Kidney tubule cell (primary cell): ENCODE results near the gene TRIM14.
"Not testable (repeated sequence)": the region's sequence is repeated elsewhere in the genome, so short reads cannot be mapped to it uniquely, and the experiment has no call there.

Experiments
- DNase-seq: peaks from one replicate; pipeline ENCODE4 v3.0.0-alpha.2; 2018; ENCODE audit warnings: low spot score

The TRIM14 gene

GRCh38 chr9:98108531-98109031 lies 10.4 kb downstream of the TRIM14 start:
- no peak for DNase-seq

- DNase-seq, result no peak
Measured at GRCh38 chr9:98107926-98108325, 11.1 kb downstream of the TRIM14 start.

- no peak for DNase-seq
Measured at GRCh38 chr9:98105006-98105405, 14.0 kb downstream of the TRIM14 start.

- no peak for DNase-seq
Measured at GRCh38 chr9:98104445-98104881, 14.6 kb downstream of the TRIM14 start.

- no peak for DNase-seq
Measured at GRCh38 chr9:98101868-98102273, 17.2 kb downstream of the TRIM14 start.

- DNase-seq, result no peak
Measured at GRCh38 chr9:98101416-98101815, 17.6 kb downstream of the TRIM14 start.

GRCh38 chr9:98100456-98100855 lies 18.6 kb downstream of the TRIM14 start:
- DNase-seq, result no peak

- no peak for DNase-seq
Measured at GRCh38 chr9:98099898-98100297, 19.1 kb downstream of the TRIM14 start.

GRCh38 chr9:98099346-98099745 lies 19.7 kb downstream of the TRIM14 start:
- no peak for DNase-seq

GRCh38 chr9:98097836-98098235 lies 21.2 kb downstream of the TRIM14 start:
- peak; percentile 28 for DNase-seq

- DNase-seq, result no peak
Measured at GRCh38 chr9:98096091-98096490, 22.9 kb downstream of the TRIM14 start.

- DNase-seq, result no peak
Measured at GRCh38 chr9:98095401-98095800, 23.6 kb downstream of the TRIM14 start.

- DNase-seq, result no peak
Measured at GRCh38 chr9:98094851-98095250, 24.2 kb downstream of the TRIM14 start.

GRCh38 chr9:98094316-98094715 lies 24.7 kb downstream of the TRIM14 start:
- DNase-seq, result no peak

- no peak for DNase-seq
Measured at GRCh38 chr9:98092613-98092931, 26.4 kb downstream of the TRIM14 start.

GRCh38 chr9:98091735-98092612 lies 27.0 kb downstream of the TRIM14 start:
- no peak for DNase-seq

- DNase-seq, result not testable (repeated sequence)
Measured at GRCh38 chr9:98090674-98091073, 28.3 kb downstream of the TRIM14 start.

- DNase-seq, result peak; percentile 25
Measured at GRCh38 chr9:98087420-98088354, 31.3 kb downstream of the TRIM14 start.

- no peak for DNase-seq
Measured at GRCh38 chr9:98086461-98086860, 32.6 kb downstream of the TRIM14 start.

- DNase-seq, result peak; percentile 54
Measured at GRCh38 chr9:98085944-98086343, 33.1 kb downstream of the TRIM14 start.

- DNase-seq, result no peak
Measured at GRCh38 chr9:98085058-98085457, 34.0 kb downstream of the TRIM14 start.

GRCh38 chr9:98084396-98084795 lies 34.6 kb downstream of the TRIM14 start:
- DNase-seq, result no peak
